NCI-H446 treated with DMSO at 0.1 percent for 48 hours (cell line): ENCODE data around the gene KIRREL3.

Source experiments
- DNase-seq: peaks from one replicate; lab custom pipeline; 2025; lab: John Stamatoyannopoulos, UW

The KIRREL3 gene

DNA sequence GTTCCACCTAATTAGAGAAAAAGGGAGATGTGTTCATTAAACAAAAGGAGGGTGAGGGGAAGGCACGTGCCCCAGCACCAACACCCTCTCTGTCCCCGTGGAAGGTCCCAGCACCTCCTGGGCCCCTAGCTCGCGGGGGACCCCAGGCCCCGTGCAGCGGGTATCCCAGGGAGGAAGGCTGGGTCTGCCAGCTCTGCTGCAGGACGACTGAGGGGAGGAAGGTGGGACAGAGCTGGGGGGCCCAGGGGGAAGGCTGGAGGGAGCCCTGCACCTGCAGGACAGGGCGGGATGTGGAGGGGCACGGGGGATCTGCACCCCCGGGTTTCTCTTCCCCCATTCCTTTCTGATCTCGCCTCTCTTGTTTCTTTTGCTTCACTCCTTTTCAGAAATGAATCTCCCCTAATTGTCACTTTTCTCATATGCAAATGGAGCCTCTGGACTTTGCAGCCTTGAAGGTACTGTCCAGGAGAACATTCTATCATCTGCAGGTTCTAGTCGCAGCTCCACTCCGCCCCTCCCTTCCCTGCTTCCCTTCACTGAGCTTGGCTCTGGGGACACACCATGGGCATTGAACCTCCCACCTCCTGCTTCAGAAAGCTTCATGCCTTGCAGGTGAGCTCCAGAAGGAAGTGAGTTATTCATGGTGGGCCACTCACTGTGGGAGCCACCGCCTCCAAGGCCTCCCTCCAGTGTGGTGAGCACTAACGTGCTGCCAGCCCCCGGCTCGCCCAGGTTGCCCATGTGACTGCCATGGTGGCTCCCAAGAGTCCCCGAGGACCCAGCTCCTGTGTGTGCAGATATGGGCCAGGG, 534.1 kb downstream of the KIRREL3 start:
- no peak for DNase-seq

DNA sequence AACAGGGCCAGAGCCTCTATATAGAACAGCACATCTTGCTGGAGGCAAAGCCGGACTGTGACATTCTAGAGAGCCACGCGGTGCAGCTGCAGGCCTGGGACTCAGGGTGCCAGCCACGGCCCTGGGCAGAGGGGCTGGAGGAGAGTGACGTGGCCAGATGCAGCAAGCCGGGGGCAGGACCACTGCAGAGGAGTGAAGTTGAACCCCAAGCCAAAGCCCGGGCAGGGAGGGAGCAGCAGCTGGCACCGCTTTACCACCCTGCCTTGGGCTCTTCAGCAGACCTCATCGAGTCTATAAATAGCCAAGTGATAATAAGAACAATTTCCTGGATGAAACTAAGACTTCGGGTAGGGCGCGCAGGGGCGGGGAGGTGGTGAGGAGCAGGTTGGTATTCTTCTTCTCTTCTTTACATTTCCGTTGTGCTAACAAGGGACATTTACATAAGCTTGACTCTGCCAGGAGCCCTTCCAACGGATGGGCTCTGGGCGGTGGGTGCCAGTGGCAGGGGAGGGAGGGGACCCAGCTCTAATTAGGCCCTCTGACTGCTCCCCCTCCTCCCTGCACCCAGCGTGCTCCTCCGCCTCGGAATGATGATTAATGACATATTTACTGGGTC, 534.9 kb downstream of the KIRREL3 start:
- no peak for DNase-seq

DNA sequence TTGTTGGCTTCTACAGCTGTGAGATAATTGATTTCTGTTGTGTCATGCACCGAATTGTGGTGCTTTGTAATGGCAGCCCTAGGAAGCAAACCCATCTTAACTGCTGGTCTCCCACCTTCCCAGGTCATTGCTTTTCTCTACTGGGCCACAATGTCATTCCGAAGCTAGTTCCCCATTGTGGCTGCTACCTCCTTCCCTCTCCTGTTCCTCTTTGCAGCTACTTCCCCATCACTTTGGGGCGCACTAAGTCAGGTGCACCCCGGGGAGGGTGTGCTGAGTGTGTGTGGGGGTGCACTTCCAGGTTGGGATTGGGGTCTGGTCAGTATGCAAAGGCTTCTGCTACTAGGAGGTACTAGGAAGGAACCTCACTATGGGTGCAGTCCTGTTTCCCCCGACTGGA, 535.8 kb downstream of the KIRREL3 start:
- no peak for DNase-seq

DNA sequence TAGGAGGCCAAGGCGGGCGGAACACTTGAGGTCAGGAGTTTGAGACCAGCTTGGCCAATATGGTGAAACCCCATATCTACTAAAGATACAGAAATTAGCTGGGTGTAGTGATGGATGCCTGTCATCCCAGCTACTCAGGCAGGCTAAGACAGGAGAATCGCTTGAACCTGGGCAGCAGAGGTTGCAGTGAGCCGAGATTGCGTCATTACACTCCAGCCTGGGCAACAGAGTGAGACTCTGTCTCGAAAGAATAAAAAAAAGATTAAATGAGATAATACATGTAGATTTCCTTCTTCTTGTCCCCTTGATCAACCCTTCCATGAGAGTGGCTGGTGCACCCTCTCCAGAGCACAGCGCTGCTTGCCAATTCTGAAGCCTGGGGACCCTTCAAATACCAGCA, 538.1 kb downstream of the KIRREL3 start:
- DNase-seq = no peak

DNA sequence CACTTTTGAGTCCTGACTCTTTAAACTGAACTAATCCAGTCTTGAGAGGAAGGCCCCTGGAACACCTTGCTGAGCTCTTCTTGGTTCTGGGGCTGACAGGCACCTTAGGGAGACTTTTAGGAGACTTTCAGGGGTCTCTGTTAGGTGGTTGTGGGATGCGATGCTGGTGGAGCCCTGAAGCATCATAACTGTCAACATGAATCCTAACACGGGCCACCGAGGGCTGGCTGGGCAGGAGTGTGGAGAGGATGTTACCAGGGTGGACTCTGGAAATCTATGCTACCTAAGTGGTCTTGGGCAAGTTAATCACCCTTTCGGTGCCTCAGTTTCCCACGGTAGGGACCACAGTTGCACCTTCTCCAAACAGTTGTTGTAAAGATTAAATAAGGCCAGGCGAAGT, 538.6 kb downstream of the KIRREL3 start:
- no peak for DNase-seq

DNA sequence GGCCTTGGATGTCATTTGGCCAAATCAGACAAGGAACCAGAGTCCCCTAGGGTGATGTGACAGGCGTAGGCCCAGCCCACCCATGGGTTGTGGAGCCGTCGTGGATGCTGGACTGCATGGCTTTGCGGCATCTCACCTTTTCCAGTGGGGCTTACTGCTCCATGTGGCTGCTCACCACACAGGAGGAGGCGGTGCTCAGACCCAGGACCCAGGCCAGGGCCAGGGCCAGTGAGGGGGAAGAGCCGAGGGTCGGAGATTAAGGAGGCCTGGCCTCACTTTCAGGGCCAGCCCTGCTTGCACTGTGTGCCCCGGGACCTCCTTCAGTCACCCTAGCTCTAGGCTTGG, 539.5 kb downstream of the KIRREL3 start:
- DNase-seq = no peak

DNA sequence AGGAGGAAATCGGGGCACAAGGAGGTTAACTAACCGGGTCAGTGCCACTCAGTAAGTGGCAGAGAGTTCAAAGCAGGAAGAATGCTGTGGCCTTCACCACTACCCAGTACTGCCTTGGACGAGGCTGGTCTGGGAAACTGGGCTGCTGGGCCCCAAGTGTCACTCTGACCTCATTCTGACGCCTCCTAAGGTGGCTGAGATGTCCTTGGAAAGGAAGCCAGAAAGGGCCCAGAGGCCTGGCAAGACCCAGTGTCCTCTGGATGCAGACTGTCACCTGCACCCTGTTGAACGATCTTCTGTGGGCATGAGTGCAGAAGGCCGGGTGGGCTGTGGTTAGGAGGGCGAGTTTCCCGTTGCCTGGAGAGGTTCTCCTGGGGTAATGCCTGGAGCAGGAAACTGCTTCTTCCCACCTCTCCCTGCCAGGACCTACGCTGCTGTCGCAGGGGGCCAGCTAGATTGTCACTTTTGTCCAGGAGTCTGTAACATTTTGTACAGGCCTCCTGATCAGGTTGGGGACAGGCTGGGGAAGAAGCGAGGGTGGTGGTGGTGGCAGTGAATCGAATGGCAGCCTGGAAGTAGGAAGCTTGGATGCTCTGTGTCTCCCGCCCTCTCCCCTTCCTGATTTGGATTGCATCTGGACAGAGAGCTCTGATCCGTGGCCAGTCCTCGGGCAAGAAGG, 540.0 kb downstream of the KIRREL3 start:
- DNase-seq = no peak

DNA sequence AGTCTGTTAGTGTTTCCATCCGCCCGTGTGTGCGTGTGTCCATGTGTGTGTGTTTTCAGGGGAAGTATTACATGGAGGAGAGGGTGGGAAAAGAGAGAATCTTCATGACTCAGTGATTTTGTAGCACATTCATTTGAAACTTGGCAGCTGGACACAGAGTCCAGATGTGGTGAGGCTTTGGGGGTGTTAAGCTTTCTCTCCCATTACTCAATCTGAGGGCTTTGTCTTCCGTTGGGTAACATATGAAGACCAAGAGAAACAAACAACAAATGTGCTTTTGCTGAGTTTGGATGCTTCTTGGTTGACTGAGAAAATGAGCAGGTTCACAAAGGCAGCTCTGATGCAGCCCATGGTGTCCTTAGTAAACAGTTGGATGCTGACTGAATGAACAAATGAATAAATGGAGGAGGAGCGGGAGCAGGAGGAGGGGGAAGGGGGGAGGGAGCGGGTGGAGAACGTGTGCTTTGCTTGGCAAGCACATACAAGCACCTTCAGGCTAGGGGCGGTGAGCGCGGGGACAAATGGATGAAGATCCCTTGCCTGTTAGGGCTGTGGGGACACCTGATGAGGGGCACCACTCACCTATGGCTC, 540.8 kb downstream of the KIRREL3 start:
- no peak for DNase-seq

DNA sequence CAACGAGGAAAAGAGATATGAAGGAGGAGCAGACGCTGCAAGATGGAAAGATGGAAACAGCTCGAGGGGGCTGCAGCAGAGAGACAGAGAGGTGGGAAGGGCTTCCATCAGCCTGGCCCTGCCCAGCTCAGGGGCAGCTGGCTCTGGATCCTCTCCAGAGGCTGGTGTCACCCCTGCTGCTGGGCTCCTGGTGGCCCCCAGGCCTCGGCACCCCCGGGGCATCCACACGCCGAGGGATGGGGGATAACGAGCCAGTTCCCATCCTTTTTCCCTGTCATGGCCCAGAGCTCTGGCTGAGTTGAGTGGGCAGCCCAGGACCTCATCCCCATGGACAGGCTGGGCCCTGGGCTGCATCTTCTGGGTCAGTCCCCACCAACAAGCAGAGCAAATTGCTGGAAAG, 542.8 kb downstream of the KIRREL3 start:
- no peak for DNase-seq

DNA sequence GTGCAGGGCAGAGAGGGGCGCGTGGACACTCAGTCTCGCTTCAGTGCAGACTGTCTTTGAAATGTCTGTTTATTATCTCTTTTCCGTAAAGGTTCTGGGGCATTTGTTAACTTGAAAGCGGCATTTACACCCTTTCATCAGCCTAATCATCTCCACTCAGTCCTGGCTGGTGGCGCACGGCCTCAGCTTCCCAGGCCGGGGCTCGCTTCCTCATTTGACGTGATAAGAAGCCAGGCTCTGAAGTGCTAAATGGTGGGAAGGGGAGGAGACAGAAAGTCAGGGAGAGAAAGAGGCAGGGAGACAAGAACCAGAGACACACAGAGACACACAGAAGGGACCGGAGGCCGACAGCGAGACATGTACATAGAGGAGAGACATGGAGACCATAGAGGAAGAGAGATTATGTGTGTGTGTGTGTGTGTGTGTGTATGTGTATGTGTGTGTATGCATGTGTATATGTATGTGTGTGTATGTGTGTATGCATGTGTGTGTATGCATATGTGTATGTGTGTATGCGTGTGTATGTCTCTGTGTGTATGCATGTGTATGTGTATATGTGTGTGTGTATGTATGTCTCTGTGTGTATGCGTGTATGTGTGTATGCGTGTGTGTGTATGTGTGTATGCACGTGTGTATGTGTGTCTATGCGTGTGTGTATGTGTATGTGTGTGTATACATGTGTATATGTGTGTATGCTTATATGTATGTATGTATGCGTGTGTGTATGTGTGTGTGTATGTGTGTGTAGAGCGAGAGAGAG, 543.6 kb downstream of the KIRREL3 start:
- no peak for DNase-seq

DNA sequence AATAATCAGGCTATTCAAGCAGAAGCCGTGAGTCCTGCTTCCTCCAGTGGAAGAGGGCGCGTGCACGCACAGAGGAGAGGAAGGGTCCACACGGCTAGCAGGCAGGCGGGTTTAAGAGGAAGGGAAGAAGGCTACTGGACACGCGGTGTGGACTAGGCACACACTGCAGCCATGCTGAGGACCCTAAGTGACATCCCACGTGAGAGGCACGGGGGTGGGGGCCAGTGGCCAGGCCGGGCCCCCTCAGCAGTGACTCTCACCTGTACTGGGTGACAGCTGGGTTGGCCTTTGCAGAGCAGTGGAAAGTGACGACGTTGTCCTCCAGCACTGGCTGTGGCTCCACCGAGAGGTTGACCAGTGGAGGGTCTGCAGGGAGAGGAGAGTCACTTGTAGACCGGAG, 544.5 kb downstream of the KIRREL3 start:
- no peak for DNase-seq

DNA sequence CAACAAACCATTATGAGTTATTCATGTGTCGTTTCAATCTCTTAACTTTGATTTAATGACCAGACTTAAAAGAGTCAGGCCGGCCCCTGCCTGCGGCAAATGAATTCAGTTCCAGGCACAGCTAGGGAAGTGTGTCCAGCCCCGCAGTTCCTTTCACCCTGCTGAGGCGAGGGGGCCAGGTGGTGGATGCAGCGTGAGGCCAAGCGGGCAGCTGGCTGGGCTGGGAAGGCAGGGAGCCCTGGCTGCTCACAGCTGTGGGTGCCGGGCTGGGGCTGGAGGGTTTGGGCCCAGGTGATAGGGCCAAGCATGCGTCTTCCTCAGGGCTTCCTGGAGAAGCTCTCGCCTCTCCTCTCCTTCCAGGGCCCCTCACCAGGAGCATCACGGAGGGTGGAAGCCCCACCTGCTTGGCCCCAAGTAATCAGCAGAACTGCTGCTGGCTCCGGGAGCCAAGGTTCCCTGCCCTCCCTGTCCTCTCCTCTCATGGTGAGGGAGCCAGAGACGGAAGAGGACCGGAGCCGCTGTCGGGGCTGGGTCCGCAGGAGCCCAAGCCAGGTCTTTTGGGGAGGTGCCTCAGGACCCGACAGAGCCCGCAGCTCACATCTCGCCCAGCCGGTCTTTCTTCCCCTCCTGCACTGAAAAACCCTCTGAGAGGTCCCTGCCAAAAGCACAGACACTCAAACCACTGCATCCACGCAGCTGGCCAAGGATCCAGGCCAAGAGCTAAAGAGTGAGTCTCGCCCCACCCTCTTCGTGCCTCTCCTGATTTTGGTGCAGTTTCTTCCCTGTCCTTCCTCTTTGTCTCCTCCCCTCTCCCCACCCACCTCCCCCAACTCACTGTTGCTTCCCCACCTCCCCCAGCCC, 548.1 kb downstream of the KIRREL3 start:
- no peak for DNase-seq

DNA sequence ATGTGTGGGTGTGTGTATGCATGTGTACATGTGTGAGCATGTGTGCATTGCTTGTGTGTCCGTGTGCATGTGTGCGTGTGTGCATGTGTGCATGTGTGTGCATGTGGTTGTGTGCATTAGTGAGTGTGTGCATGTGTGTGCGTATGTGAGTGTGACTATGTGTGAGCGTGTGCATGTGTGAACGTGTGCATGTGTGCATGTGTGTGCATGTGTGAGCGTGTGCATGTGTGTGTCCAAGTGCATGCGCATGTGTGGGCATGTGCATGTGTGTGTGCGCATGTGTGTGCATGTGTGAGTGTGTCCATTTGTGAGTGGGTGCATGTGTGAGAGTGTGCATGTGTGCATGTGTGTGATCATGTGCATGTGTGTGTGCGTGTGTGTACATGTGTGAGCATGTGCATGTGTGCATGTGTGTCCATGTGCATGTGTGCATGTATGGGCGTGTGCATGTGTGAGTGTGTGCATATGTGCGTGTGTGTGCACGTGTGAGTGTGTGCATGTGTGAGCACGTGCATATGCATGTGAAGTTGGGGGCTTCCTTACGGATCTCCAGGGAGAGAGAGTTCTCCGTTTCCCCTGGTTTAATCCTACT, 549.3 kb downstream of the KIRREL3 start:
- DNase-seq = no peak

DNA sequence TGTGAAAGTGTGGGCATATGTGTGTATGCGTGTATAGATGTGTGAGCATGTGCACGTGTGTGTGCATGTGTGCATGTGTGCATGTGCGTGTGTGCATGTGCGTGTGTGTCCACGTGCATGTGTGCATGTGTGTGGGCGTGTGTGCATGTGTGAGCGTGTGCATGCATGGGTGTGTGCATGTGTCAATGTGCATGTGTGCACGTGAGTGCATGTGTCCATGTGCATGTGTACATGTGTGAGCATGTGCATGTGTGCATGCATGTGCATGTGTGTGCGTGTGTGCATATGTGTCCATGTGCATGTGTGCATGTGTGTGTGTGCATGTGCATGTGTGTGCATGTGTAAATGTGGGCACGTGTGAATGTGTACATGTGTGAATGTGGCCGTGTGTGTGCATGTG, 549.8 kb downstream of the KIRREL3 start:
- DNase-seq = no peak

DNA sequence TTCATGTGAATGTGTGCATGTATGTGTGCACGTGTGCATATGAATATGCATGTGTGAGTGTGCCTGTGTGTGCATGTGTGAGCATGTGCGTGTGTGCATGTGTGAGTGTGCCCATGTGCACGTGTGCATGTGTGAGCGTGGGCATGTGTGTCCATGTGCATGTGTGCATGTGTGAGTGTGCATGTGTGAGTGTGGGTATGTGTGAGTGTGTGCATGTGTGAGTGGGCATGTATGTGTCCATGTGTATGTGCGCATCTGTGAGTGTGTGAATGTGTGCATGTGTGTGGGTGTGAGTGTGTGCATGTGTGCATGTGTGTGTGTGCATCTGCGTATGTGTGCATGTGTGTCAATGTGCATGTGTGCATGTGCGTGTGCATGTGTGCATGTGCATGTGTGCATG, 550.4 kb downstream of the KIRREL3 start:
- no peak for DNase-seq

DNA sequence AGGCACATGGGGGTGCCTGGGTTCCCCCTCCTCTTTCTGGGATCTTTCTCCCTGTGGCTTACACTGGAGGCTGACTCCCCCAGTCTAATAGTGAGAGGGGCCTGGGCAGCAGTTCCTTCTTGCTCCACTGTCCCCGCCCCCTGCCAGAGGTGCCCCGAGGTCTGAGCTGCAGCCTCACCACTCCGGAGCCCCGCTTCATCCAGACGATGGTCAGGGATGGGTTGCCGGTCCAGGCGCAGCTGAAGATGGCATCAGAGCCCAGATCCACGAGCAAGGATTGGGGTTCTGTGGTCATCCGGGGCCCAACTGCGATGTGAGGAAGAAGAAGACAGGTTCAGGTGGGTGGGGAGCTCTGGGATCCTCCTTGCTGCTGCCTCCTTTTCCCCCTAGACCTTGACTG, 554.0 kb downstream of the KIRREL3 start:
- DNase-seq = no peak

DNA sequence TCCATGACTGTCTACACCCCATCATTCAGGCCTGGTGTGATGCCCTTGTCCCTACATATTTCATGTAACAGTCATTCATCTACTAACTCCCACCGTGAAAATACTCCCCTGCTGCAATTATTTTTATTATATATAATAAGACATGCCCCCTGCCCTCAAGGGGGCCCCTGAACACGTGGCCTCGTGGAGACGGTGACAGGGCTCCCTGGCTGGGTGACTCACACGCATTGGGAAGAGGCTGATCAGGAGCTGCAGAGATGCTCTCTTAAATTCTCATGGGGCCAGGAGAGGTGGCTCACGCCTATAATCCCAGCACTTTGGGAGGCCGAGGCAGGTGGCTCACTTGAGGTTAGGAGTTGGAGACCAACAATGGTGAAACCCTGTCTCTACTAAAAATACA, 556.5 kb downstream of the KIRREL3 start:
- no peak for DNase-seq

DNA sequence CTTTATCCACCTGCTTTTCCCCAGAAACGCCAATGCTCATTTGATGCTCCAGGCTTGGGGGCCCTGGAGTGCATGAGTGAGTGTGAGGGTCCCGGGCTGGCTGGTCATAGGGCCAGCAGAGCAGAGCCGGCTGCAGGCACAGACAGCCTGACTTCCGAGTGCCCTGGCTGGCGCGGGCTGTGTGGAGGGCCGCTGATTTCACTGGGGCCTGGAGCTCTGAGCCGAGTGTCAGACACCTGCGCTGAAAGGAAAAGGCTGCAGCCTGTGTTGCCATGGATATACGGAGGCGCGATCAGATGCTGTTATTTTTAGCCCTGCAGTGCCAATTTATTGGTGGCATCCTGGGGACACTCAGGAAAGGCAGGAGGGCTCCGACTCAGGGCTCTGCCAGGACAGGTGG, 557.5 kb downstream of the KIRREL3 start:
- no peak for DNase-seq

DNA sequence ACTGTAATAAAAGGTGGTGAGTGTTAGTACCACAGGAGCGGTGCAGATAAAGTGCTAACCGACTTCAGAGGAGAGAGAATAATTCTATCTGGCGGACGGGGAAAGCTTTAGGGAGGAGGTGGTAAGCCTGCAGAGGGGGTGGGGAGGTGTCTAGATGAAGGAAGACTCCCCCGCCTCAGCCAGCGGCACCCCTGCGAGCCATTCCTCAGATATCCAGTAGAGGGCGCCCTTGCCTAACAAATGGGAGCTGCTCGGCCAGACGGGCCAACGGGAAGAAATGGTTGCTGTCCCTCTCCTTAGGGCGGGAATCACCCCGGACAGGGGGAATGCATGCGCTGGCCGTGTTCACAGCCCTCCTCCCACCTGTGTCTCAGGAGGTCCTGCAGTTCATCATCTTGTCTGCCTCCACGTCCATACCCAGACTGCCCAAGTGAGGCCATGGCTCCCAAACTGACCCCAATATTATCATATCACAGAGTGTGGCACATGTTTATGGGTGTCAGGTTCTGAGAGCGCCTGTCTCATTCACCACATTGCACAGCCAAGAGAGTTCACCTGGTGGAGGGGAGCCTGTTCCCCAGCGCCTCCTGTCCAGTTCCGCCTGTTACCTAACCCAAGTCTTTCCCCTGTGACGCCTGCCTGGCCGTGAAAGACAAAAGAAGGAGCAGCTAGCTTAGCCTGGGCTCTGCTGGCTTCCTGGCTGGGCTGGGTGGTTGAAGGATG, 559.6 kb downstream of the KIRREL3 start:
- DNase-seq = peak; percentile 12

DNA sequence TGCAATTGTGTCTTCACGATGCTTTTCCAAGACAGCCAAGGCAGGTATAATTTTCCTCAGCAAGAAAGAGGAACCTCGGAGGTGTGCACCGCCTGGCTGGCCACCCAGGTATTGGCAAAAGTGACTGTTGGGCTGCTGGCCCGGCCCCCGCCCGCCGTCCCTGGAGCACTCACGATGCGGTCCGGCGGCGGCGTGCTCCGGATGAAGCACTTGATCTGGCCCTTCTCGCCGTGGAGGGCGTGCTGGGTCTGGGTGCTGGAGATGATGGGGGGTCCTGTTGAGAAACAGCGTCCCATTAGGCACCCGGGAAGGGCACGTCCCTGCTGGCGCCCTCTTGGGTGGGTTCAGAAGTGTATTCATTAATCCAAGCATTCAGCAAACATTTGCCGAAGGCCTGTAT, 560.3 kb downstream of the KIRREL3 start:
- no peak for DNase-seq
